Measurements from ENCODE around the gene GPATCH1.

GRCh38 chr19:33032218-33032781 lies 48.7 kb upstream of the GPATCH1 start:
- TF ChIP-seq EZH2 (optimal IDR thresholded peaks at IDR 0.05; ENCODE audit: low read depth, low read length) (no peak), CTCF (IDR thresholded peaks at IDR 0.05; ENCODE audit: low read length) (no peak), EZH2phosphoT487 (IDR thresholded peaks at IDR 0.05; ENCODE audit: low read length) (no peak)
